Body of pancreas (tissue), 4 donors: ENCODE results near the gene SMYD4.

ENCODE experiments used
- CTCF ChIP-seq, 7 experiments: fragments of 450-650 bp in 4 of 7; fragments of 200-600 bp in 3 of 7; sonication (generic) in 3 of 7; IDR thresholded peaks; one replicate each; pipeline ENCODE4 v1.5.1; 2016 to 2019; ENCODE audit warnings: antibody characterized with exemption in 7 of 7
- POLR2A ChIP-seq, 3 donors: fragments of 450-650 bp; IDR thresholded peaks; one replicate each; pipeline ENCODE4 v1.6.1; 2016; ENCODE audit warnings: antibody characterized with exemption in 3 of 3, mild to moderate bottlenecking in 2 of 3

- TF ChIP-seq CTCF (IDR thresholded peaks at IDR 0.05): no peak
- TF ChIP-seq POLR2A (IDR thresholded peaks at IDR 0.05): no peak
Measured at GRCh38 chr17:1786708-1787107, 43.0 kb downstream of the SMYD4 start.
